GM23338 (cell line): ENCODE results near the gene TMEM50A.
"Not testable (repeated sequence)": the region's sequence is repeated elsewhere in the genome, so short reads cannot be mapped to it uniquely, and the experiment has no call there.

Experiments used
- CREB1 ChIP-seq: fragments of 250-450 bp; sonication (Bioruptor Pico); IDR thresholded peaks from 2 replicates; pipeline ENCODE4 v1.5.0; 2020; ENCODE audit warnings: low read depth, mild to moderate bottlenecking, moderate library complexity
- CTCF ChIP-seq, 2 experiments: fragments of 200-600 bp in 1 of 2; sonication (generic) in 1 of 2; conservative IDR thresholded peaks; 2 replicates each; pipeline versions ENCODE4 v1.5.1 to v1.6.1; 2016 to 2017; ENCODE audit warnings: antibody characterized with exemption in 2 of 2, low read depth in 2 of 2, mild to moderate bottlenecking in 2 of 2, moderate library complexity in 1 of 2
- ETS1 ChIP-seq: IDR thresholded peaks from 2 replicates; pipeline ENCODE4 v1.6.1; 2016; ENCODE audit warnings: antibody characterized with exemption
- EZH2 ChIP-seq: fragments of 200-600 bp; sonication (generic); IDR thresholded peaks from one replicate; pipeline ENCODE4 v1.8.0; 2017; ENCODE audit warnings: antibody characterized with exemption, mild to moderate bottlenecking, low read depth; ENCODE audit not compliant: unreplicated experiment
- EZH2phosphoT487 ChIP-seq: fragments of 200-600 bp; sonication (generic); IDR thresholded peaks from one replicate; pipeline ENCODE4 v1.8.1; 2018; ENCODE audit warnings: antibody characterized with exemption; ENCODE audit not compliant: unreplicated experiment
- JUNB ChIP-seq: IDR thresholded peaks from one replicate; pipeline ENCODE4 v1.6.1; 2016; ENCODE audit warnings: antibody characterized with exemption; ENCODE audit not compliant: unreplicated experiment
- NANOG ChIP-seq: IDR thresholded peaks from 2 replicates; pipeline ENCODE4 v1.6.1; 2016; ENCODE audit warnings: antibody characterized with exemption, borderline replicate concordance
- POLR2AphosphoS5 ChIP-seq: IDR thresholded peaks from 2 replicates; pipeline ENCODE4 v1.6.1; 2016; ENCODE audit warnings: antibody characterized with exemption, low read depth
- REST ChIP-seq: IDR thresholded peaks from one replicate; pipeline ENCODE4 v1.6.1; 2018; ENCODE audit warnings: antibody characterized with exemption; ENCODE audit not compliant: unreplicated experiment
- STAT1 ChIP-seq: IDR thresholded peaks from one replicate; pipeline ENCODE4 v1.6.1; 2016; ENCODE audit warnings: antibody characterized with exemption; ENCODE audit not compliant: unreplicated experiment
- ZNF331 ChIP-seq: fragments of 250-450 bp; sonication (Bioruptor Pico); IDR thresholded peaks from 2 replicates; pipeline ENCODE4 v1.5.0; 2020; ENCODE audit warnings: low read depth, mild to moderate bottlenecking, moderate library complexity
- ZNF462 ChIP-seq: fragments of 250-450 bp; sonication (Bioruptor Pico); IDR thresholded peaks from 2 replicates; pipeline ENCODE4 v1.5.0; 2020; ENCODE audit warnings: mild to moderate bottlenecking, moderate library complexity

- not testable (repeated sequence) for TF ChIP-seq CTCF (conservative IDR thresholded peaks at IDR 0.05; ENCODE audit: low read depth in 2 of 2); EZH2phosphoT487; EZH2; NANOG; POLR2AphosphoS5; REST; CREB1 (CRISPR knock-in tag); ETS1; STAT1; JUNB; ZNF331 (CRISPR knock-in tag); ZNF462 (CRISPR knock-in tag)
Observed at GRCh38 chr1:25369691-25370271, 31.6 kb downstream of the TMEM50A start.
